HG03196 (cell line): Measurements from ENCODE around the gene EYA2.
A peak's percentile ranks its signal among the peaks of the same experiment; 100 is the strongest.

ENCODE experiments used
- ATAC-seq: cut with Tn5 transposase; IDR thresholded peaks from one replicate; pipeline ENCODE4 v1.9.1; 2021; ENCODE audit not compliant: unreplicated experiment

Gene EYA2

DNA sequence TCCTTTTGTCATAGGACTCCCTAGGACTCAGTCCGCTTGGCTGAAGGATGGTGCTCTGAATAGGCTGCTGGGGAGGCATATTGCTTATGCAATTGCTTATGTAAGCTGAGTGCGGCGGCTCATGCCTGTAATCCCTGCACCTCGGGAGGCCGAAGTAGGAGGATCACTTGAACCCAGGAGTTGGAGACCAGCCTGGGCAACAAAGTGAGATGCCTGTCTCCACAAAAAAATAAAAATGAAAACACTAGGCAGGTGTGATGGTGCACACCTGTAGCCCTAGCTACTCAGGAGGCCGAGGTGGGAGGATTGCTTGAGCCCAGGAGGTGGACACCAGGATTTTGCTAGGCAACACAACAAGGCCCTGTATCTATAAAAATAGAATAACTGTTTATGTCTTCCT lies 81.3 kb downstream of the EYA2 start:
- no peak for ATAC-seq

DNA sequence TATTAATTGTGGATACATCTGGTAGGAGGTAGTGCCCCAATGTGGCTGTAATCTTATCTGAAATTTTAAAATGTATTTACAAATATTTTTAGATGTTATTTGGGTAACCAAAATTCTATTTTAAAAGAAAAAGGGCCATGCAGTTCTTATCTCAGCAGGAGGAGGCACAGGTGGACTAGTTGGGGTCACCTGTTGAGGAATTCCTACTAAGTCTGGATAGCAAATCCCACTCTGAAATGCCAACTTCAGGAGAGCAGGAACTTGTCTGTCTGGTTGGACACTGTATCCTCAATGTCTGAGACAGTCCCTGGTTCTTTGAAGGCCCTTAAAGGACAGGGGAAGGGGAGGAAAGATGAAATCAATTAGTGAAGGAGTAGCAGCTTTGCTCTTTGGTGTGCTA lies 82.6 kb downstream of the EYA2 start:
- no peak for ATAC-seq

DNA sequence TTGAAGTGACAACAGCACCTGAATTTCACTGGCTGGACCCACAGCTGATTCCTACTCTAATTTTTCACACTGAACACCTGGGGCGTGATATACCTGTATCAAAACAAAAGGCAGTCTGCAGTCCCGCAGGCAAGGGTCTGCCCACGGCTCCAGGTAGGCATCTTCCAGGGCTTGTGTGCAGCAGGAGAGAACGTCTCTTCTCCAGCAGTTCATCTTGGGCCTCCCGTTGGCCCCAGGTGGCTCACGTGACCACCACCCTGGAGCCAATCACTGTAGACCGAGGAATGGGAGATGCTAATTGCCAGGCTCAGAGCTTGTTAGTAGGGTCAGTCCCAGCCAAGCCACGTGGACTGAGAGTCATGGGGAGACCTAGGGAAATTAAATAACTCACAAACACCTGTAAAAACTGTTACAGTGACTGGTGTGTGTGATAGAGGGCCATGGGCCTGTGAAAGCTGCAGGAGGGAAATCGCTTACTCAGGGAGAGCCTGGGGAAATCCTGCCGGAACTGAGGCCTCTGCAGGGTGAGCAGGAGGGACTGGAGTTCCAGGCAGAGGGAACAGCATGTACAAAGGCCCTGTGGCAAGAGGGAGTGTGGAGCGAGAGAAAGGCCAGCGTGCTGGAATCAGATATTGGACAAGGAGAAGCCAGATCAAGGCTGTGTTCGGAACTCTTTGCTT lies 83.4 kb downstream of the EYA2 start:
- no peak for ATAC-seq

DNA sequence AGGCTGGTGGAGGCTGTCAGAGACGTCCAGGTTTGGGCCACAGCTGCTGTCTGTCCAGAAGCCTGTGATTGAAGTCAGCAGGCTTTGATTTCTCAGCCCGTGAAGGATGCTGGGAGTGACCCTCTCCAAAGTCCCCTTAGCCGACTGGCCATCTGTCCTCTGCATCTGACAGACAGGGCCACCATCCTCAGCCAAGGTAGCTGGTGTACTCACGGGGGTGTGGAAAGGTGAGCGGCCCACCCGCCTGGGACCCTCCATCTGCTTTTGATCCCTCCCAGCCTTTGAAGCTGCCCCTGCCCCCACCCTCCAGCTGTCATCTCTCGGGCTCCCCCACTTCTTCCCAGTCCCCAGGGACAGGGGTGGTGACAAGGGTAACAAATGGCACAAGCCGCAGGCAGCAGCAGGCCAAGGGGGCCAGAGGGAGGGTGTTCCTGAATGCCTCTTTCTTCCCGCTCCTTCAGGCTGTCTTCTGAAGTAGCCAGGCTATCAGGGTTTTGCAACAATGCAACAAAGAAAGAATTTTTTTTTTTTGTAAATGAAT lies 84.4 kb downstream of the EYA2 start:
- no peak for ATAC-seq

DNA sequence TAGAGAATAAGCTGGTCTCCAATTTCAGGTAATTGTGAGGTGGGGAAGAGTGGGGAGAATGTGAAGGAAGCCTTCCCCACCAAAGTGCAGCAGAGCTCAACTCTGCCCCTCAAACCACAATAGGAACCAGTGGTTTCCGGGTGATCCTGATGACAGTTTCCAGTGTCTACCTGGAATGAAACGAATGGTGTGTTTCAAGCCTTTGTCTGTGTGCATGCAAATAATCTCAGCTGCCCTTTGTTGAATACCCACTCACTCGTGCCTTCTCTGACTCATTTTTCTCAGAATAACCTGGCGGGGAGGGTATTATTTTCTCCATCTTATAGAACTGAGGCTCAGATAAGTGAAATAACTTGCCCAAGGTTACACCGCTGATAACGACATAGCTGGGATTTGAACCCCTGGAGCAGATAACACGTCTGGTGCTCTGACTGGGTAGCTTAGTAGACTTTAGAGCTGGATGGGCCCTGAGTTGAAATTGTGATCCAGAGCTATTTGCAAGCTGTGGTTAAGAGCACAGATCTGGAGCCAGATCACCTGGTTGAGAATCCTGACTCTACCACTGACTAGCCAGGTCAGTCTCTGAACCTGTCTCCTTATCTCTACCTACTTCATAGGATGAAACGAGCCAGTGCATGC lies 85.1 kb downstream of the EYA2 start:
- no peak for ATAC-seq

DNA sequence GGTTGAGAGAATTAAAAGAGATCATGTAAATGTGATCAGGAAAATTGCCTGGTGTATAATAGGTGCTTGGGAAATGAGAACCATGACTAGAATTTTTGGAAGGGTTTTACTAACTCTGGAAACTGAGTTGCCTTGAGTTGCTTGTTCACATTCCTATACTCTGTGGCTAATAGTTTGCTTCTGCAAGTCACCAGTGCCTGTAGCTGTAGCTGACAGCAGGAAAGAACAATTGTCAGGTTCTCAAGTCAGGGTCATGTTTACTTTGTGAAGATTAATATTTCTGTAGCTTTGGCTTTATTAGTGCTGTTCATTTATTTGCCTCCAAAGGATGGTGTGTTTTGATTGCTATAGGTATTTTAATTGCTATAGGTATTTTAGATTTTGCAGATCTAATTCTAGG lies 86.5 kb downstream of the EYA2 start:
- no peak for ATAC-seq

DNA sequence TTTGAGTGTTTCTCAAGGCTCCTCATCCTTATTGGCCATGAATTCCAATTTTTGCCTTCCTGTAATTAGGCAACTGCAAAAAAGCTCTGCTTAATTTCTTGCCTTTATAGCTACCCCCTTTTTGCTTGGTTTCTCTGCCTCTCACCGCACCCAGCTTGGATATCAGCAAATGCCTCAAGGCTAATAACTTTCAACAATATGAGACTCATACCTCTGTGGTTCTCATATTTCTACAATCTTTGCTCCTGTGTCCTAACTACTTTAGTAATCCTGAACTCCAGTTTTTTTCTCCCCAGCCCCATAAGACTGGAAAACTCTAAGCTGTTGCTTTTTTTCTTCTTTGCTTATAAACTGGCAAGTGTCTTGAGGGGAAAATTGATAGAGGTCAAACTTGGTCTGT lies 88.8 kb downstream of the EYA2 start:
- ATAC-seq: no peak

DNA sequence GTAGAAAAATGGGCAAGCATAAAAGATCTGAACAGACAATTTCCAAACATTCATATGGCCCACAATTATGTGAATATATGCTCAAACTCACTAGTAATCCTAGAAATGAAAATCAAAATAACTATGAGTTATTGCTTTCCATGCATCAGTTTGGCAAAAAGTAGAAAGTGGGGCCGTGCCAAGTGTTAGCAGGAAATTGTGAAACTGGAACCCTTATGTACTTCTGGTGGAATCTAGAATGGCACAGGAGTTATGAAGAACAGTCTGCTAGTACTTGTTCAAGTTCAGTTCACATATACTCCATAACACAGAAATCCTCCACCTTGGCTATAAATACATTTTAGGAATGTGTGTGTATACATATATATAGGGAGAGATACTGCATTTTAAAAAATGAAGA lies 89.8 kb downstream of the EYA2 start:
- ATAC-seq: no peak

DNA sequence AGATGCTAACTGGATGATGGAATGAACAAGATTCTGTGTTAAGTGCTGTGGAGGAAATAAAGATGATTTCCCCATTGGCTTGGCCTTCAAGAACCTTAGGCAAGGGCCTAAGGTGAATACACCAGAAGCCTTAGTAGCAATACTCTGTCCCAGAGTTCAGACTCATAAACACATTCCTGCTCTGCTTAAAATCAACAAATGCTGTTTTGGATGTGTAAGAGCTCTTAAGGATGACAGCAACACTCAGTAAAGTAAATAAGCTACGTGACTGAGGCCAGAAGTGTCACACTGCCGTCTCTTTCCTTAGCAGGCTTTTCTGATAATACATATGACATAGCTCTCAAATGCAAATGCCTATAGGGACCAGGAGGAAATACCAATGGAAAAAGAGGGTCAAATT lies 90.6 kb downstream of the EYA2 start:
- ATAC-seq: no peak

DNA sequence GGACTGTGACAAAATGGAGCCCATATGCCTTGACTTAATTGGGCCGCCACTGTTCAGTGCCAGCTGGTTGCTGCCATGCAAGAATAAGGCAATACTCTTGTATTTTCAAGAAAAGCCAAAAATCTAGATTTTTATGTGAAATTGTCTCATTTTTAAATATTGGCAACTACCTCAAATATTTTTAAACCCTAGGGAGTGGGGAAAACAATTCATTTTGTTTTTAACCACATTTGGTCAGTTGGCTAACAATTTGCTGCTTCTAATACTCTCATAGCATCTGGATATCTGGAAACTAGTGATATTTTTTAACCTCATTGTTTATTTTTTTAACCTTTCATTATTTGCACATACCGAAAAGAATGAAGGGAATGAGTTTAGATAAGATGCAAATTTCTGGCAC lies 91.0 kb downstream of the EYA2 start:
- no peak for ATAC-seq

DNA sequence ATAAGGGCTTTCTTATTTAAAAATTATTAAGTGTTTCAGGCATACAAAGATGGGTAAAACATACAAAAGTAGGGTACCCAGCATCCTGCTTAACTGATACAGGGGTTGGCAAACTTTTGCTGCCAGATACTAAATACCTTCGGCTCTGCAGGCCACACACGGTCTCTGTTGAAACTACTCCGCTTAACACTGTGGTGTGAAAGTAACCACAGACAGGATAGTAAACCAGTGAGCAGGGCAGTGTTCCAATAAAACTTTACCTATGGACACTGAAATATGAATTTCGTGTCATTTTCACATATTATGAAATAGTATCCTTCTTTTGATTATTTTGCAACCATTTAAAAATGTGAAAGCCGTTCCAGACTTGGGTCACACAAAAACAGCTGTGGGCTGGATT lies 92.4 kb downstream of the EYA2 start:
- no peak for ATAC-seq

DNA sequence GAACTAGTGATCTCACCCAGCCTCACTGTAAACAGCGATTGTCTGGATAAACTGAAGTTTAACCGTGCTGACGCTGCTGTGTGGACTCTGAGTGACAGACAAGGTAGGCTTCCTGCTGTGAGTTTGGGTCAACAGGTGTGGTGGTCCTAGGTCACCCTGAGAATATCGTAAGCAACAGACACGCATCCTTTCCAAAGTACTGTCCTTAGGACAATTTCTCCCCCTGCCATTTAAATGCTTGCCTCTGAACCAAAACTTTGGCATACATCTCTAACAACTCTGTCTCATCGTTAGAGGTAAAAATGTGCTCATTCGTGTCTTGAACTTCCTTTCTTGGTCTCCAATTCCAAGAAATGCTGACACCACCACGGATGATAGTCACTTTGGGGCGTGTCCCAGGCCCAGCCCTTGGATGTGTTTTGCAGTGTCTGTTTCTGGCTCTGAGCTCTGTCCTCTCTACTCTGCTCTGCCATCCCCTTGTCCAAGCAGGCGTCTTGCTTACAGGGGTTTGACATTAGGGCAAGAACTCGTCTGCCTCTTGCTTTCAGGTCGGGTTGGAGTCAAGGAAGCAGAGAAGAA lies 95.5 kb downstream of the EYA2 start:
- ATAC-seq: no peak

DNA sequence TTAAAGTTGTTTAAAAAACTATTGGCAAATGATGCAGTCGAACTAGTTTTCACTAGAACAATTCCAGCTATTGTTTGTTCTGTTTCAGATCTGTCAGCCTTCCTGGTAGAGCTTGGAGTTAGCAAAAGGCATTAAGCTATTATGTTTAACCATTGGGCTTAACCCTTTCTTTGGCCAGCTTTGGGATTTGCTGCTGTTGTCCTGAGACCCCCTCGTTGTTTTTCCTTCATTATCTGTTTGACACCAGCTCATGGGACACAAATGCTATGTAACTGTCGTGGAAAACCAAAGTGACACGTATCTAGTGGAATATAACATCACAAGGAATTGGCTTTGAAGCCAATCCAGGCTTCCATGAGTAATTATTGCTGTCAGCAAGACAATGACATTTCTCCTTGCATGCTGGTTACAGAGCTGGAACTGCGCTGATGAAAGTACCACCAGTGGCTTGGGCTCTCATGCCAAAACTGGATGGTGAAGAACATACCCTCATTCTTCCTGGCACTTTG lies 96.0 kb downstream of the EYA2 start:
- no peak for ATAC-seq

DNA sequence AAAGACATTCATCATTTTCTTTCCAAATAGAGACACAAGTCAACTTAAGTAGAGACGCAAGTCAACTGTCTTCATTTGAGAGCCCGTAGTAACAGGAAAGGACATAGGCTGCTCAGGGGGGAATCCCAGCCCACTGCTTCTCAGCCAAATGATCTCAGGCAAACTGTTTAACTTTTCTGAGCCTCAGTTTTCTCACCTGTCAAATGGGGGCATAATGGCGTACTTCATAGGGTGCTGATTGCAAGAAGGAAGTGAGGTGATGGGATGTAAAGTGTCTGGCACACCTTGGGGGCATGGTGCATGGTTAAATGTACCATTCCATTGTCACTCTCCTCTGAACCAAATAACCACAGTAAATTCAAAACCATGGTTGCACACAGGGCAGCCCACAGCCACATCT lies 96.5 kb downstream of the EYA2 start:
- no peak for ATAC-seq

DNA sequence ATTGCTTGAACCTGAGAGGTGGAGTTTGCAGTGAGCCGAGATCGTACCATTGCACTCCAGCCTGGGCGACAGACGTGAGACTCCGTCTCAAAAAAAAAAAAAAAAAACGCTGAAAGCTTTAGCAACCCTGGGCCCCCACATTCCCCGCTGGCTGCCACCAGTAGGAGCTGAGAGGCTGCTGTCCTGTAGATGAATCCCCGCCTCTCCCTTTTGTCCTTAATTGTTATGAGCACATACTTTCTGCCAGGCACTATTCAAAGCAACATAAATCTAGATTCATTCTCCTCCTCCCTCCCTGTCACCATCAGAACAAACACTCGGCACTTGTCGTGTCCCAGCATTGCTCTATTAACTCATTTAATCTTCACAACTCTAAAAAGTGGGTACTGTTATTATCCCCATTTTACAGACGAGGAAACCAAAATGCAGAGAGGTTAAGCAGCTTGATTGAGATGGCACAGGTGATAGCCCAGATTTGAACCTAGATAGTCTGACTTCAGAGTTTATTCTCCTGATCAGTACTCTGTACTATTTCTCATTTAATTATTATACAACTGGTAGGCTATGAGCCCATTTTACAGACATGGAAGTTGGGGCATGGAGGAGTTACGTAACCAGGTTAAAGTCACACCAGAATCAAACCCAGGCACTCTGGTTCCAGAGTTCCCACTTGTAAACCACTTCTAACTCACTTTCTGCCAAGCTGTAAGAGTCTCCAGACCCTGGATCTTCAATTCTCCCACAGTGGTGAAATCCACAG lies 97.4 kb downstream of the EYA2 start:
- ATAC-seq: no peak

DNA sequence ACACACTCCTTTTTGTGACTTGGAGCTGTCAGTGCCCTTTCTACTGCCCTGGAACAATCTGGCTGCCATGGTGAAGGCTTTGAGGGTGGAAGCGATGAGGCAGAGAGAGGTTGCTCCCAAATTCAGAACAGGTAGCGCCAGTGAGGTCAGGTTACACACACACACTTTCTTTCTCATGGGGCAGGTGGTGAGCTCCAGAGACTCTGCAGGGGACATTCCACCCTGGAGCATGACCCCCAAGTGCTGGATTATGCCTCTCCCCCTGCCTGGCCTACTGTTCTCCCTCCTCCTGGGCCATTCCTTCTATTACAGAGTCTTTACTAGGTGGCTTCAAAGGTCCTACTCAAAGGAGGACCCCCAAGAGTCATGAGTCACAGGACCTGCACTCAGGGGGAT lies 98.0 kb downstream of the EYA2 start:
- no peak for ATAC-seq

DNA sequence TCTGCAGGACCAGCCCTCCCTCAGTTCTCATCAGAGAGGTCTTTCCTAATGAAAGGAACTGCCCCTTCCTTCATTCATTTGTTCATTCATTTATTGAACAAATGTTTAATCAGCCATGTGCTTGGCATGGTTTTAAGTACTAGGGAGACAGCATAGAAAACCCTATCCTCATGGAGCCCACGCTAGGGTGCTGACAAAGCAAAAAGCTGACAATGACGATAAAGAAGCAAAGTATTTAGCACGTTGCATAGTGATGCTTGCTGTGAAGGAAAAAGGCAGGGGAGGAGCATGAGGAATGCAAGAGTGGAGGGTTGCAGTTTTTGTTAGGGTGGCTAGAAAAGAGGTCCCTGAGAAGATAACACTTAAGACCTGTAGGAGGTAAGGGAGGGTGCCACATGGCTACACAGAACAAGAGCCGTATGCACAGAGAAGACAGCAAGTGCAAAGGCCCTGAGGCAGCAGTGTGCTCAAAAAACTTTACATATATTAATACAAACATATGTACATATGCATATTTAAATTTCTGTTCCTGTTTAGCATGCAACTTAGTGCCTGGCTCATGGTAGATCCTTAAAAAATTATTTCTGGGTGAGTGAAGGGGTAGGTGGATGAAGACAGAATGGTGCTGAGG lies 98.9 kb downstream of the EYA2 start:
- no peak for ATAC-seq

DNA sequence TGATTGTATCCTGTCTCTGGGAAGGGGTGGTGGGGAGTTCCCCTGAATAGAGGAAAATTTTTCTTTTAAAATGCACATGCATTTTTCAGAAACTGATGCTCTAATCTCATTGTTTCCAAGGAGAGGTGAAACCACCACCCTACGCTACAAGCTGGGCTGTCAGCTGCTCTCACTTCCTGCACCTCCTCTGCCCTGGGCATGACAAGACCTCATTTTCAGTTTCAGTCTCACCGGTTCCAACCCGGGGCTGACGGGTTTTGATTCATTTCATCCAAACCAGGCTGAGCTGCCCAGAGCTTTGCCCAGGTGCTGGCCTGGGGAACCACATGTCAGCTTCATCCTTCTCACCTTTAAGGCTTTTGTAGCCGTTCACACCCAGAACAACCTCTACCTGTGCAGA lies 99.7 kb downstream of the EYA2 start:
- ATAC-seq: peak; percentile 83

DNA sequence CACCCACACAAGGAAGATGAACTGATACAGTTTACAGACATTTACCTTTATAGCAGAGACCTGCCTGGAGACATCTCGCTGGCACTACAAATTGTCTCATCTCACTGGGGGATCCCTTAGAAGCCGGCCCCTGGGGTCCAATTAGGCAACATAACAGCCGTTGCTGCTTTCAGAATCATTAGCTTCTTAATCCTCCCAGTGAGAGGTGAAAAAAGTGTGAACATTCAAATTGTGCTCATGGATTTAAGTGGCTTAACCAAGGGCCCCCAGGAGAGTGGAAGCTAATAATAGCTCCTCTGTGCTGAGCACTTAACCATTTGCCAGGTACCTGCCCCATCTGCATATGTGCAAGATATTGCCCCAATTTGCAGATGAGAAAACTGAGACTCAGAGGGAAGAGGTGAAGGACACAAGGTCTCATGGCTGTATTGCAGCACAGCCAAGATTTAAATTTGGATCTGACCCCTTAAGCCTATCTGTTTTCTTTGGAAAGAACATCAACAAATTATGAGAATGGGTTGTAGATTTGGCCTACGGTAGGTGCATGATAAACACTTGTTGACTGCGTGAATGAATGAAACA lies 101.0 kb downstream of the EYA2 start:
- ATAC-seq: no peak

DNA sequence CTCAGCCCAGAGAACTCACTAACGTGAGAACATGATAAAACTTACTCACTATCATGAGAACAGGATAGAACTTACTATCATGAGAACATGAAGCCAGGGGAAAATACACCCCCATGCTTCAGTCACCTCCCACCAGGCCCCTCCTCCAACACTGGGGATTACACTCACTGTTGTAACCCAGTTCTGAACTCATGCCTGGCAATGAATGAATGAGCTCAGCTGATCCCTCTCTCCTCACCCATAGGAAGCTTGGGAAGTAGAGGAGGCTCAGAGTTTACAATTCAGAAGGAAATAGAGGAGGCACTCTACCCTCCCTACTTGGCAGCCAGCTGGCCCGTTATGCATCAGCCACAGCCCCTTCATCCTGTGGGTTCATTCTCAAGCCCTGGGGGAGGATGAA lies 102.5 kb downstream of the EYA2 start:
- no peak for ATAC-seq
